ENCODE results near the gene LRRN4CL. TPM values are rescaled to one million over a fixed set of nuclear protein-coding genes. Genes with fewer than 3 reads are reported as not detected.
"Not testable (repeated sequence)": the region's sequence is repeated elsewhere in the genome, so short reads cannot be mapped to it uniquely, and the experiment has no call there.

The LRRN4CL gene
- total RNA-seq, 1 donor from 2014 or later = 0.44 TPM

- TF ChIP-seq CTCF (IDR thresholded peaks at IDR 0.05; ENCODE audit: unreplicated experiment) = no peak
- peaks cover 26% of the 10 kb centered on the region for H3K36me3 Mint-ChIP-seq (ENCODE audit: low read depth, unreplicated experiment)
- peaks cover 5% of the 10 kb centered on the region for H3K27me3 Mint-ChIP-seq (ENCODE audit: unreplicated experiment)
- peak within 1 kb of the TSS; percentile 92 for H3K27ac Mint-ChIP-seq (ENCODE audit: unreplicated experiment)
- H3K9me3 Mint-ChIP-seq (ENCODE audit: unreplicated experiment) = no peaks in the 10 kb centered on the region
- H3K4me1 Mint-ChIP-seq (ENCODE audit: unreplicated experiment) = peaks cover 8% of the 10 kb centered on the region
- H3K4me3 Mint-ChIP-seq (ENCODE audit: unreplicated experiment) = peak within 1 kb of the TSS; percentile 94
- DNase-seq (ENCODE audit: low spot score) = peak; percentile 74
These were observed 10.3 kb downstream of the LRRN4CL start, which contains the start of gene UBXN1 for GRCh38 chr11:62678770-62679696. UBXN1 (minus strand) TSS chr11:62679073; CDS start chr11:62678923, 150 bp downstream.

- Mint-ChIP-seq H3K4me3 (ENCODE audit: unreplicated experiment) (peak overlapping the region; percentile 94), H3K36me3 (ENCODE audit: low read depth, unreplicated experiment) (peaks cover 26% of the 10 kb centered on the region), H3K9me3 (ENCODE audit: unreplicated experiment) (no peaks in the 10 kb centered on the region), H3K4me1 (ENCODE audit: unreplicated experiment) (peaks cover 8% of the 10 kb centered on the region), H3K27ac (ENCODE audit: unreplicated experiment) (peak overlapping the region; percentile 92), H3K27me3 (ENCODE audit: unreplicated experiment) (peaks cover 5% of the 10 kb centered on the region)
- no peak for DNase-seq (ENCODE audit: low spot score)
- no peak for TF ChIP-seq CTCF (IDR thresholded peaks at IDR 0.05; ENCODE audit: unreplicated experiment)
These were observed 10.9 kb downstream of the LRRN4CL start for GRCh38 chr11:62678433-62678769.

- H3K27ac Mint-ChIP-seq (ENCODE audit: unreplicated experiment) = peak overlapping the region; percentile 92
- no peaks in the 10 kb centered on the region for H3K9me3 Mint-ChIP-seq (ENCODE audit: unreplicated experiment)
- peak overlapping the region; percentile 94 for H3K4me3 Mint-ChIP-seq (ENCODE audit: unreplicated experiment)
- no peak for DNase-seq (ENCODE audit: low spot score)
- peaks cover 12% of the 10 kb centered on the region for H3K4me1 Mint-ChIP-seq (ENCODE audit: unreplicated experiment)
- peaks cover 26% of the 10 kb centered on the region for H3K36me3 Mint-ChIP-seq (ENCODE audit: low read depth, unreplicated experiment)
- TF ChIP-seq CTCF (IDR thresholded peaks at IDR 0.05; ENCODE audit: unreplicated experiment) = no peak
- H3K27me3 Mint-ChIP-seq (ENCODE audit: unreplicated experiment) = peaks cover 6% of the 10 kb centered on the region
These were observed 11.6 kb downstream of the LRRN4CL start for GRCh38 chr11:62677714-62678113.

- H3K27ac Mint-ChIP-seq (ENCODE audit: unreplicated experiment) = peak overlapping the region; percentile 33
- peak overlapping the region; percentile 29 for H3K4me3 Mint-ChIP-seq (ENCODE audit: unreplicated experiment)
- H3K36me3 Mint-ChIP-seq (ENCODE audit: low read depth, unreplicated experiment) = peaks cover 26% of the 10 kb centered on the region
- H3K4me1 Mint-ChIP-seq (ENCODE audit: unreplicated experiment) = peaks cover 14% of the 10 kb centered on the region
- peaks cover 7% of the 10 kb centered on the region for H3K27me3 Mint-ChIP-seq (ENCODE audit: unreplicated experiment)
- H3K9me3 Mint-ChIP-seq (ENCODE audit: unreplicated experiment) = no peaks in the 10 kb centered on the region
- TF ChIP-seq CTCF (IDR thresholded peaks at IDR 0.05; ENCODE audit: unreplicated experiment) = no peak
- no peak for DNase-seq (ENCODE audit: low spot score)
These were observed 12.2 kb downstream of the LRRN4CL start for GRCh38 chr11:62677156-62677555.

- no peak for DNase-seq (ENCODE audit: low spot score)
- no peak overlapping the region for H3K27ac Mint-ChIP-seq (ENCODE audit: unreplicated experiment)
- H3K27me3 Mint-ChIP-seq (ENCODE audit: unreplicated experiment) = peaks cover 7% of the 10 kb centered on the region
- peak overlapping the region; percentile 29 for H3K4me3 Mint-ChIP-seq (ENCODE audit: unreplicated experiment)
- no peak for TF ChIP-seq CTCF (IDR thresholded peaks at IDR 0.05; ENCODE audit: unreplicated experiment)
- no peaks in the 10 kb centered on the region for H3K9me3 Mint-ChIP-seq (ENCODE audit: unreplicated experiment)
- peaks cover 26% of the 10 kb centered on the region for H3K36me3 Mint-ChIP-seq (ENCODE audit: low read depth, unreplicated experiment)
- H3K4me1 Mint-ChIP-seq (ENCODE audit: unreplicated experiment) = peaks cover 14% of the 10 kb centered on the region
These were observed 12.6 kb downstream of the LRRN4CL start for GRCh38 chr11:62676698-62677097.

GRCh38 chr11:62675415-62675814 is 13.9 kb downstream of the LRRN4CL start:
- peaks cover 11% of the 10 kb centered on the region for H3K27me3 Mint-ChIP-seq (ENCODE audit: unreplicated experiment)
- H3K9me3 Mint-ChIP-seq (ENCODE audit: unreplicated experiment); H3K27ac Mint-ChIP-seq (ENCODE audit: unreplicated experiment); H3K4me3 Mint-ChIP-seq (ENCODE audit: unreplicated experiment); DNase-seq (ENCODE audit: low spot score): not testable (repeated sequence)
- peaks cover 23% of the 10 kb centered on the region for H3K4me1 Mint-ChIP-seq (ENCODE audit: unreplicated experiment)
- H3K36me3 Mint-ChIP-seq (ENCODE audit: low read depth, unreplicated experiment) = peaks cover 29% of the 10 kb centered on the region
